ENCODE data around the gene WBP2.

Gene WBP2

DNA sequence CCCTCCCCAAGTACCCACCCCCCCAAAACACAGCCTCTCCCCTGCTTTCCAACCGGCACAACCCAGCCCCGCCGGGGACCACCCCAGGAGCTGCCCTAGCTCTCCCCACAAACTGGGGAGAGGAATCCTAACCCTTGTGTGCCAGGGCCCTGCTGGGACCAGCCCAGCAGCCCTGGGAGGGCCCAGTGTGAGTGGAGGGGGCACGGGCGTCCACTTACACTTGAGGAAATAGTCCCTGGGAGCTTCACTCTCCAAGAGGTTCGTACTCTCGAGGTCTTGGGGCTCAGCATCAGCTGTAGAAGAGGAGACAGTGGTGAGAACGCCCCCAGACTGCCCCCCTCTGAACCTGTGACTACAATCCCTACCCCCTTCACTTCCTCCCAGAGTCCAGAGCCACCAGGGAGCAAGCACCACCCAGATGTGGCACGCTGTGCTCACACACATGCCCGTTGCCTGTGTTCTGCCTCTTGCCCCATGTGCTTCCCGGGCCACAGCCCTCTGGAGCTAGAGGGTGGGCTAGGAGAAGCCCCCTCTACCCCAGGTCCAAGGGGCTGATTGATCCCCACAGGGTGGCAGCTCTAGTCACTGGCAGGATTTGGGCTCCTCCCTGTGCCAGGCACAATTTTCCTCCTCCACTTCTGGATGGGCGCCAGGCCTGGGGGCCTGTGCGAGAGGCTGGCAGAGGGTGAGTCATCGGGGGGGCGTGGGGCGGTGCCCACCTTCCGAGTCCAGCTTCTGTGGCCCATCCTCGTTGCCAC, 20.2 kb upstream of the WBP2 start:
- H3K9ac ChIP-seq (ENCODE audit: low read length), result no peak overlapping the region
- no peak overlapping the region for H3K4ac ChIP-seq (ENCODE audit: low read depth, low read length)
- no peaks in the 10 kb centered on the region for H3K79me2 ChIP-seq (ENCODE audit: control insufficient read depth, insufficient read depth, low read length, poor library complexity)
- H3K4me2 ChIP-seq (ENCODE audit: low read length), result no peak overlapping the region
- H2AFZ ChIP-seq (ENCODE audit: insufficient read depth, low read length, poor library complexity), result peak overlapping the region; percentile 39
- H4K8ac ChIP-seq (ENCODE audit: low read depth, low read length), result no peak overlapping the region
- peaks cover 19% of the 10 kb centered on the region for H3K27me3 ChIP-seq (ENCODE audit: insufficient read depth, low read length)
- peak overlapping the region; percentile 34 for H2AK5ac ChIP-seq (ENCODE audit: low read length)
- H3K18ac ChIP-seq (ENCODE audit: low read length), result no peak overlapping the region
- H3K79me1 ChIP-seq (ENCODE audit: low read length), result no peaks in the 10 kb centered on the region
- H4K91ac ChIP-seq (ENCODE audit: low read depth, low read length), result no peak overlapping the region
- no peak overlapping the region for H4K12ac ChIP-seq (ENCODE audit: low read depth, low read length)
- H2BK12ac ChIP-seq (ENCODE audit: low read length), result no peak overlapping the region
- no peaks in the 10 kb centered on the region for H3K36me3 ChIP-seq (ENCODE audit: control insufficient read depth in 1 of 2, insufficient read depth in 2 of 2, low read length in 2 of 2)
- H3K4me1 ChIP-seq (ENCODE audit: control insufficient read depth in 1 of 2, insufficient read depth in 2 of 2, low read length in 2 of 2), result peaks cover 18 to 28% of the 10 kb centered on the region in 2 experiments
- H3K27ac ChIP-seq (ENCODE audit: low read depth, low read length), result no peak overlapping the region
- WGBS (ENCODE audit: extremely low coverage, insufficient coverage, insufficient read length), result no CpG with 5 or more reads among the region's 18 CpGs
- H2BK5ac ChIP-seq (ENCODE audit: low read depth, low read length, poor library complexity), result no peak overlapping the region
- H3K23ac ChIP-seq (ENCODE audit: low read length), result no peak overlapping the region
- H3K4me3 ChIP-seq (ENCODE audit: low read depth, low read length), result no peak overlapping the region
- peaks cover 3% of the 10 kb centered on the region for H3K9me3 ChIP-seq (ENCODE audit: insufficient read depth, low read depth, low read length)
- H2BK120ac ChIP-seq (ENCODE audit: insufficient read depth, low read length, poor library complexity), result no peak overlapping the region
- DNase-seq, result no peak
- H3K14ac ChIP-seq (ENCODE audit: low read length), result no peak overlapping the region

DNA sequence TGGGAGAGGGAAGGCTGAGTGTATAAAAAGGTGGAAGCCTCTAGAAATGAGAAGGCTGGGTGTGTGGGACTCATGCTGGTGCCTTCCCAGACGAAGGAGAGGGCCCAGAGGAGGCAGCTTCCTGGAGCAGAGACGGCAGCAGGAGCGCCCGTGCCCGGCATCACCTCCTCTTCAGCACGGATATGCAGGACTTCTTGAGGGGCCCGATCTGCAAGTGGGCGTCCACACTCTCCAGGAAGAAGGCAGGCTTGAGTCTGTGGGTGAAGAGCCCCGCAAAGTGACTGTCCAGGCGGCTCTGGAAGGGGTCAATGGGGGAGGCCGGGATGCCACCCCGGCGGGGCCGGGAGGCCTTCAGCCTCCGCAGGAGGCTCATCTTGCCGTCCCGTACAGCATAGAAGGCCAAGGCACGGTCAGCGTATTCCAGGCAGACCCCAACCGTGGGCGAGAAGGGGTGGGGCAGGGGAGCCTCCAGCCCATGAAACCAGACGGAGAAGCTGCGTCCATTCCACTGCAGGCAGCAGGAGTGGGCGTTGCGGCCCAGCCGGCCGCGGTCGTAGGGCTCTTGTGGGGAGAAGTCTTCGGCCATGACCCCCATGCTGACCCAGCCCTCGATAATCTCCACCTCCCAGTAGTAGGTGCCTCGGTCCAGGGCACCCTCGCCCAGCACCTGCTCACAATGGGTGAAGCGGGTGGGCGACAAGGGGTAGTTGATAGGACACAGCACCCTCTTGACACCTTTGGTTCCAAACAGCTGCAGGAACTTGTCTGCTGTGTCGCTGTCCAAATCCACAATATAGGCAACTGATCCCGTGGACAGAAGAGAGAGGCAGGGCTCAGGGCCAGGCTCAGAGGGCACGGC, 19.4 kb upstream of the WBP2 start:
- Histone ChIP-seq H3K18ac (ENCODE audit: low read length) (no peak overlapping the region), H3K4me3 (ENCODE audit: low read depth, low read length) (no peak overlapping the region), H3K79me2 (ENCODE audit: control insufficient read depth, insufficient read depth, low read length, poor library complexity) (no peaks in the 10 kb centered on the region), H2BK5ac (ENCODE audit: low read depth, low read length, poor library complexity) (no peak overlapping the region), H4K91ac (ENCODE audit: low read depth, low read length) (no peak overlapping the region), H2BK120ac (ENCODE audit: insufficient read depth, low read length, poor library complexity) (no peak overlapping the region), H3K4me1 (ENCODE audit: control insufficient read depth in 1 of 2, insufficient read depth in 2 of 2, low read length in 2 of 2) (peaks cover 18 to 28% of the 10 kb centered on the region in 2 experiments), H3K79me1 (ENCODE audit: low read length) (no peaks in the 10 kb centered on the region), H3K23ac (ENCODE audit: low read length) (no peak overlapping the region), H2AK5ac (ENCODE audit: low read length) (no peak overlapping the region), H4K8ac (ENCODE audit: low read depth, low read length) (no peak overlapping the region), H3K9me3 (ENCODE audit: insufficient read depth, low read depth, low read length) (peaks cover 3% of the 10 kb centered on the region), H2AFZ (ENCODE audit: insufficient read depth, low read length, poor library complexity) (no peak overlapping the region), H2BK12ac (ENCODE audit: low read length) (no peak overlapping the region), H3K4ac (ENCODE audit: low read depth, low read length) (no peak overlapping the region), H3K36me3 (ENCODE audit: control insufficient read depth in 1 of 2, insufficient read depth in 2 of 2, low read length in 2 of 2) (no peaks in the 10 kb centered on the region), H3K27me3 (ENCODE audit: insufficient read depth, low read length) (peaks cover 19% of the 10 kb centered on the region), H3K9ac (ENCODE audit: low read length) (no peak overlapping the region), H3K14ac (ENCODE audit: low read length) (no peak overlapping the region), H3K4me2 (ENCODE audit: low read length) (no peak overlapping the region), H4K12ac (ENCODE audit: low read depth, low read length) (no peak overlapping the region), H3K27ac (ENCODE audit: low read depth, low read length) (no peak overlapping the region)
- WGBS (ENCODE audit: extremely low coverage, insufficient coverage, insufficient read length), result no CpG with 5 or more reads among the region's 38 CpGs
- DNase-seq, result no peak

DNA sequence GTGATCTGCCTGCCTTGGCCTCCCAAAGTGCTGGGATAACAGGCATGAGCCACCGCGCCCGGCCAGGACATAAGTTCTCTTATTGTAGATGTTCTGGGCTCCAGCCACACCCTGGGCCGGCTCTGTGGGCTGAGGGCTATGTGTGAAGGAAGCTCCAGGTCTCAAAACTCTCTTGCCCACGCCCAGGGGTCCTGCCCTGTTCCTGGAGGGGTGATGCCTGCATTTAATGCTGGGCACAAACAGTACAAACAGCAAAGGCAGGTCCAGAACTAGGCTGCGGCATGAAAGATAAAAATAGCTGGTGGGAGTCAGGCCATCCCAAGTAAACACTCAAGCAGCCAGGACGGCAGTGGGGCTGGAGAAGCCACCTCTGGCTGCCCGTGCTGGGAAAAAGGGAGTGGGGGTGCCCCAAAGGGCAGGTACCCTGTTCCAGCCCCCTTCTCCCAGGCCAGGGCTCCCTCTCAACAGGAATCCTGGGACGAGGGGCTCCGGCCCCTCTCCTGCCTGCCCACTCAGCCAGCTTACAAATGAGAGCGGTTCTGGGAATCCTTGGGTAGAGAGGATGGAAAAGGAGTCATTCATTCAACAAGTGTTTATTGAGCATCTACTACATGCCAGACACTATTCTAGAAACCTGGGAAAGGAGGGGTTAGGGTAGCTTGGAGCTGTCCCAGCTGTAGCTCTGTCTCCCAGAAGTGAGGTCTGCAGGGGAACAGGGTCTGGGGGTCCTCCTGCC, 18.6 kb upstream of the WBP2 start:
- H3K36me3 ChIP-seq (ENCODE audit: control insufficient read depth in 1 of 2, insufficient read depth in 2 of 2, low read length in 2 of 2), result no peaks in the 10 kb centered on the region
- no peak for DNase-seq
- no peak overlapping the region for H3K27ac ChIP-seq (ENCODE audit: low read depth, low read length)
- no peak overlapping the region for H3K4me2 ChIP-seq (ENCODE audit: low read length)
- H4K8ac ChIP-seq (ENCODE audit: low read depth, low read length), result no peak overlapping the region
- H3K18ac ChIP-seq (ENCODE audit: low read length), result no peak overlapping the region
- H3K9me3 ChIP-seq (ENCODE audit: insufficient read depth, low read depth, low read length), result peaks cover 3% of the 10 kb centered on the region
- H2AFZ ChIP-seq (ENCODE audit: insufficient read depth, low read length, poor library complexity), result no peak overlapping the region
- H2BK12ac ChIP-seq (ENCODE audit: low read length), result no peak overlapping the region
- H3K4me3 ChIP-seq (ENCODE audit: low read depth, low read length), result no peak overlapping the region
- H3K9ac ChIP-seq (ENCODE audit: low read length), result no peak overlapping the region
- H3K79me2 ChIP-seq (ENCODE audit: control insufficient read depth, insufficient read depth, low read length, poor library complexity), result no peaks in the 10 kb centered on the region
- no peak overlapping the region for H4K91ac ChIP-seq (ENCODE audit: low read depth, low read length)
- H2AK5ac ChIP-seq (ENCODE audit: low read length), result no peak overlapping the region
- no peaks in the 10 kb centered on the region for H3K79me1 ChIP-seq (ENCODE audit: low read length)
- H3K4ac ChIP-seq (ENCODE audit: low read depth, low read length), result no peak overlapping the region
- H3K27me3 ChIP-seq (ENCODE audit: insufficient read depth, low read length), result peaks cover 19% of the 10 kb centered on the region
- H4K12ac ChIP-seq (ENCODE audit: low read depth, low read length), result no peak overlapping the region
- WGBS (ENCODE audit: extremely low coverage, insufficient coverage, insufficient read length), result no CpG with 5 or more reads among the region's 11 CpGs
- no peak overlapping the region for H3K23ac ChIP-seq (ENCODE audit: low read length)
- H3K14ac ChIP-seq (ENCODE audit: low read length), result no peak overlapping the region
- H3K4me1 ChIP-seq (ENCODE audit: control insufficient read depth in 1 of 2, insufficient read depth in 2 of 2, low read length in 2 of 2), result peaks cover 18 to 28% of the 10 kb centered on the region in 2 experiments
- H2BK120ac ChIP-seq (ENCODE audit: insufficient read depth, low read length, poor library complexity), result no peak overlapping the region
- no peak overlapping the region for H2BK5ac ChIP-seq (ENCODE audit: low read depth, low read length, poor library complexity)
